ENCODE measurements around the gene OR2T10. TPM values are rescaled to one million over a fixed set of nuclear protein-coding genes. Genes with fewer than 3 reads are reported as not detected.

The OR2T10 gene
- total and polyA plus RNA-seq, 10 of the 15 experiments (the other 5 are each of a cell fraction or from before 2014, with no cell fraction given) = not detected

GRCh38 chr1:248613742-248614141, 16.2 kb upstream of the OR2T10 start:
- intact Hi-C loops (cut with micrococcal nuclease; ENCODE audit: unreplicated experiment) = no loop called here
- H3K79me2 ChIP-seq (ENCODE audit: control insufficient read depth, insufficient read depth, low read length) = no peaks in the 10 kb centered on the region
- H3K4me3 ChIP-seq = no peak overlapping the region
- H3K4me2 ChIP-seq (ENCODE audit: control insufficient read depth, insufficient read depth) = no peak overlapping the region
- POLR2A ChIA-PET = no interaction called here
- H3K9me3 ChIP-seq (replicated peaks; ENCODE audit: control insufficient read depth, insufficient read depth, low read length) = no peaks in the 10 kb centered on the region
- no peak for DNase-seq (ENCODE audit: low read depth, low spot score)
- no peak overlapping the region for H3K27ac ChIP-seq (ENCODE audit: control insufficient read depth, insufficient read depth)
- no peaks in the 10 kb centered on the region for H4K20me1 ChIP-seq (ENCODE audit: control insufficient read depth, insufficient read depth)
- H3K27me3 ChIP-seq (replicated peaks in 1 of 2; ENCODE audit: control insufficient read depth in 2 of 2, insufficient read depth in 2 of 2, low read length in 1 of 2) = no peaks in the 10 kb centered on the region
- BruUV-seq (replicated peaks) = no TSS peak
- no peaks in the 10 kb centered on the region for H3K4me1 ChIP-seq (ENCODE audit: control insufficient read depth, insufficient read depth, low read length)
- no peak for ATAC-seq
- H3K9ac ChIP-seq (ENCODE audit: control insufficient read depth, insufficient read depth, low read length) = no peak overlapping the region
- in situ Hi-C loops (cut with MboI) = no loop called here
- CTCF ChIA-PET = no interaction called here
- RAD21 ChIA-PET (ENCODE audit: unreplicated experiment) = no interaction called here
- H3K36me3 ChIP-seq (ENCODE audit: control insufficient read depth in 2 of 2, insufficient read depth in 2 of 2, low read length in 1 of 2) = no peaks in the 10 kb centered on the region
- no peak overlapping the region for H2AFZ ChIP-seq (ENCODE audit: control insufficient read depth, low read depth, low read length)
- WGBS (ENCODE audit: insufficient coverage, insufficient replicate concordance, low lambda C conversion rate, missing lambda C conversion rate) = no CpG with 5 or more reads among the region's 1 CpG
- SMC1A ChIA-PET (ENCODE audit: uncharacterized antibody, unreplicated experiment) = no interaction called here
- no peak for FAIRE-seq
- TF ChIP-seq BCL11A (IDR thresholded peaks at IDR 0.05; ENCODE audit: low read depth, low read length) (no peak), ZZZ3 (IDR thresholded peaks at IDR 0.05; ENCODE audit: control insufficient read depth, insufficient read length, low read depth) (no peak), MTA3 (IDR thresholded peaks at IDR 0.05; ENCODE audit: borderline replicate concordance, low read length) (no peak), ZBTB4 (CRISPR knock-in tag; IDR thresholded peaks at IDR 0.05) (no peak), NRF1 (conservative IDR thresholded peaks at IDR 0.05; ENCODE audit: low read depth, low read length) (no peak), RAD21 (IDR thresholded peaks at IDR 0.05; ENCODE audit: insufficient read depth, low read depth, low read length) (no peak), ZNF24 (IDR thresholded peaks at IDR 0.05) (no peak), NR2C2 (IDR thresholded peaks at IDR 0.05; ENCODE audit: borderline replicate concordance, control insufficient read depth, insufficient read length, low read depth) (no peak), WRNIP1 (IDR thresholded peaks at IDR 0.05; ENCODE audit: borderline replicate concordance, low read depth, low read length) (no peak), IKZF2 (IDR thresholded peaks at IDR 0.05) (no peak), PRDM15 (CRISPR knock-in tag; IDR thresholded peaks at IDR 0.05) (no peak), TAF1 (IDR thresholded peaks at IDR 0.05; ENCODE audit: borderline replicate concordance, low read depth, low read length) (no peak), ZBTB11 (CRISPR knock-in tag; IDR thresholded peaks at IDR 0.05) (no peak), CHD4 (IDR thresholded peaks at IDR 0.05) (no peak), ZNF207 (IDR thresholded peaks at IDR 0.05; ENCODE audit: borderline replicate concordance) (no peak), SMC3 (IDR thresholded peaks at IDR 0.05; ENCODE audit: borderline replicate concordance, low read length) (no peak)
